Measurements from ENCODE around the gene RNF225. TPM values are rescaled to one million over a fixed set of nuclear protein-coding genes. Genes with fewer than 3 reads are reported as not detected.
A peak's percentile ranks its signal among the peaks of the same experiment; 100 is the strongest.

RNF225 gene
- total RNA-seq, 4 donors from 2014 or later, result not detected

- Histone ChIP-seq H3K27me3 (peaks cover 18 to 25% (median 19%) of the 10 kb centered on the region in 3 donors), H3K27ac (no peak overlapping the region), H3K36me3 (peaks cover 0 to 48% of the 10 kb centered on the region in 2 donors), H3K9me3 (no peaks in the 10 kb centered on the region), H3K4me3 (no peak overlapping the region), H3K4me1 (peaks cover 0 to 4% of the 10 kb centered on the region in 2 donors)
- intact Hi-C loops (cut with DNase I; ENCODE audit: low total_unique reads) (no loop called here), in situ Hi-C loops (cut with MboI; ENCODE audit: low sequenced_read_pairs in 4 of 4) (no loop called here)
- no peak for DNase-seq
- TF ChIP-seq POLR2A (IDR thresholded peaks at IDR 0.05) (no peak), CTCF (IDR thresholded peaks at IDR 0.05 in 4 of 5, conservative IDR thresholded peaks at IDR 0.05 in 1 of 5) (no peak)
- ATAC-seq, result no peak
These were observed 636 bp upstream of the RNF225 start for GRCh38 chr19:58394821-58395219.

GRCh38 chr19:58395979-58396627 lies 647 bp downstream of the RNF225 start:
- intact Hi-C loops (cut with DNase I; ENCODE audit: low total_unique reads) (no loop called here), in situ Hi-C loops (cut with MboI; ENCODE audit: low sequenced_read_pairs in 4 of 4) (no loop called here)
- TF ChIP-seq CTCF (IDR thresholded peaks at IDR 0.05 in 4 of 5, conservative IDR thresholded peaks at IDR 0.05 in 1 of 5), result no peak
- no peak for TF ChIP-seq POLR2A (IDR thresholded peaks at IDR 0.05)
- Histone ChIP-seq H3K9me3 (no peaks in the 10 kb centered on the region), H3K27ac (no peak overlapping the region), H3K4me3 (peak overlapping the region in 1 of 4 donors; percentile 3), H3K27me3 (peaks cover 18 to 25% (median 19%) of the 10 kb centered on the region in 3 donors), H3K36me3 (peaks cover 0 to 37% of the 10 kb centered on the region in 2 donors), H3K4me1 (peaks cover 8 to 10% of the 10 kb centered on the region in 2 donors)
- DNase-seq (no peak), ATAC-seq (no peak)

- intact Hi-C loops (cut with DNase I; ENCODE audit: low total_unique reads), result no loop called here
- Histone ChIP-seq H3K27me3 (peaks cover 18 to 25% (median 19%) of the 10 kb centered on the region in 3 donors), H3K9me3 (no peaks in the 10 kb centered on the region), H3K4me3 (no peak overlapping the region), H3K36me3 (peaks cover 0 to 29% of the 10 kb centered on the region in 2 donors), H3K27ac (no peak overlapping the region), H3K4me1 (peaks cover 8 to 15% of the 10 kb centered on the region in 2 donors)
- in situ Hi-C loops (cut with MboI; ENCODE audit: low sequenced_read_pairs in 4 of 4), result no loop called here
- DNase-seq, result no peak
- TF ChIP-seq CTCF (IDR thresholded peaks at IDR 0.05 in 4 of 5, conservative IDR thresholded peaks at IDR 0.05 in 1 of 5), result no peak
- no peak for TF ChIP-seq POLR2A (IDR thresholded peaks at IDR 0.05)
- ATAC-seq, result no peak
These were observed 1.5 kb downstream of the RNF225 start for GRCh38 chr19:58396691-58397532.

GRCh38 chr19:58397533-58398037 lies 2.1 kb downstream of the RNF225 start:
- Histone ChIP-seq H3K27ac (no peak overlapping the region), H3K9me3 (no peaks in the 10 kb centered on the region), H3K4me1 (peaks cover 8 to 17% of the 10 kb centered on the region in 2 donors), H3K27me3 (peaks cover 18 to 25% (median 19%) of the 10 kb centered on the region in 3 donors), H3K4me3 (no peak overlapping the region), H3K36me3 (peaks cover 0 to 25% of the 10 kb centered on the region in 2 donors)
- no peak for ATAC-seq
- no peak for DNase-seq
- TF ChIP-seq CTCF (IDR thresholded peaks at IDR 0.05 in 4 of 5, conservative IDR thresholded peaks at IDR 0.05 in 1 of 5) (no peak), POLR2A (IDR thresholded peaks at IDR 0.05) (no peak)
- intact Hi-C loops (cut with DNase I; ENCODE audit: low total_unique reads), result no loop called here
- in situ Hi-C loops (cut with MboI; ENCODE audit: low sequenced_read_pairs in 4 of 4), result no loop called here
